Loucy (cell line): Measurements from ENCODE around the gene LTBP4.

ENCODE experiments used
- H2AFZ ChIP-seq: fragments of 200-600 bp; sonication (generic); 2 replicates; pipeline ENCODE4 v1.6.0; 2016; ENCODE audit warnings: antibody characterized with exemption, mild to moderate bottlenecking, low read length, moderate library complexity
- H3F3A ChIP-seq: fragments of 200-600 bp; 2 replicates; pipeline ENCODE4 v1.6.0; 2016; ENCODE audit warnings: antibody characterized with exemption, low read depth, mild to moderate bottlenecking
- H3K27me3 ChIP-seq: fragments of 200-600 bp; sonication (generic); 2 replicates; pipeline ENCODE4 v1.6.1; 2014; ENCODE audit warnings: low read length, mild to moderate bottlenecking; ENCODE audit not compliant: insufficient read depth, poor library complexity, severe bottlenecking
- H3K36me3 ChIP-seq: fragments of 200-600 bp; sonication (generic); 2 replicates; pipeline ENCODE4 v1.6.1; 2016; ENCODE audit warnings: low read length; ENCODE audit not compliant: insufficient read depth
- H3K4me1 ChIP-seq: fragments of 200-600 bp; sonication (generic); 2 replicates; pipeline ENCODE4 v1.5.1; 2014; ENCODE audit warnings: low read length, mild to moderate bottlenecking; ENCODE audit not compliant: insufficient read depth, poor library complexity, severe bottlenecking
- H3K4me2 ChIP-seq: fragments of 200-600 bp; sonication (generic); 2 replicates; pipeline ENCODE4 v1.6.0; 2014; ENCODE audit warnings: antibody characterized with exemption, low read length, low read depth, mild to moderate bottlenecking; ENCODE audit not compliant: poor library complexity, severe bottlenecking
- H3K4me3 ChIP-seq: fragments of 200-600 bp; sonication (generic); 2 replicates; pipeline ENCODE4 v1.5.1; 2014; ENCODE audit warnings: low read length, mild to moderate bottlenecking, mixed read lengths; ENCODE audit not compliant: poor library complexity, severe bottlenecking
- H3K79me2 ChIP-seq: fragments of 200-600 bp; sonication (generic); 2 replicates; pipeline ENCODE4 v1.6.1; 2014; ENCODE audit warnings: low read length; ENCODE audit not compliant: insufficient read depth
- H3K9ac ChIP-seq: fragments of 200-600 bp; sonication (generic); 2 replicates; pipeline ENCODE4 v1.6.0; 2014; ENCODE audit warnings: mild to moderate bottlenecking, low read depth, low read length, moderate library complexity; ENCODE audit not compliant: poor library complexity, severe bottlenecking
- H3K9me2 ChIP-seq: fragments of 200-600 bp; sonication (generic); replicated peaks from 2 replicates; pipeline ENCODE4 v1.6.1; 2016; ENCODE audit warnings: low read depth, low read length, mixed read lengths
- H3K9me3 ChIP-seq: fragments of 200-600 bp; sonication (generic); 2 replicates; pipeline ENCODE4 v1.6.1; 2014; ENCODE audit warnings: mild to moderate bottlenecking, antibody characterized with exemption, low read length, low read depth; ENCODE audit not compliant: insufficient read depth
- H4K20me1 ChIP-seq: fragments of 200-600 bp; sonication (generic); 2 replicates; pipeline ENCODE4 v1.6.0; 2014; ENCODE audit warnings: antibody characterized with exemption, low read length, mild to moderate bottlenecking; ENCODE audit not compliant: insufficient read depth, poor library complexity, severe bottlenecking
- CTCF ChIP-seq: fragments of 200-600 bp; sonication (generic); conservative IDR thresholded peaks from 2 replicates; pipeline ENCODE4 v1.5.1; 2014; ENCODE audit warnings: mild to moderate bottlenecking, antibody characterized with exemption, low read length
- EZH2phosphoT487 ChIP-seq: fragments of 200-600 bp; IDR thresholded peaks from 2 replicates; pipeline ENCODE4 v1.6.1; 2018; ENCODE audit warnings: antibody characterized with exemption, mild to moderate bottlenecking, moderate library complexity, borderline replicate concordance

The LTBP4 gene

GRCh38 chr19:40588110-40588854 lies 12.9 kb upstream of the LTBP4 start:
- no peak overlapping the region for H2AFZ ChIP-seq
- H3K79me2 ChIP-seq = no peaks in the 10 kb centered on the region
- H4K20me1 ChIP-seq = no peaks in the 10 kb centered on the region
- H3K4me3 ChIP-seq = no peak overlapping the region
- H3K4me1 ChIP-seq = no peaks in the 10 kb centered on the region
- H3F3A ChIP-seq = no peaks in the 10 kb centered on the region
- H3K9me3 ChIP-seq = no peaks in the 10 kb centered on the region
- no peaks in the 10 kb centered on the region for H3K9me2 ChIP-seq
- no peaks in the 10 kb centered on the region for H3K27me3 ChIP-seq
- H3K9ac ChIP-seq = no peak overlapping the region
- H3K36me3 ChIP-seq = no peaks in the 10 kb centered on the region
- H3K4me2 ChIP-seq = no peak overlapping the region
- TF ChIP-seq EZH2phosphoT487 (no peak), CTCF (no peak)

- no peaks in the 10 kb centered on the region for H3F3A ChIP-seq
Measured at GRCh38 chr19:40588926-40589569, 12.1 kb upstream of the LTBP4 start.

More at GRCh38 chr19:40588926-40589569, 12.1 kb upstream of the LTBP4 start:
- H3K9me3 ChIP-seq = no peaks in the 10 kb centered on the region
- H4K20me1 ChIP-seq = no peaks in the 10 kb centered on the region
- no peak overlapping the region for H3K4me2 ChIP-seq
- H3K9me2 ChIP-seq = no peaks in the 10 kb centered on the region
- H3K79me2 ChIP-seq = no peaks in the 10 kb centered on the region
- H3K36me3 ChIP-seq = no peaks in the 10 kb centered on the region
- H3K27me3 ChIP-seq = no peaks in the 10 kb centered on the region
- no peaks in the 10 kb centered on the region for H3K4me1 ChIP-seq
- TF ChIP-seq CTCF = no peak
- TF ChIP-seq EZH2phosphoT487 = no peak
- H2AFZ ChIP-seq = no peak overlapping the region
- H3K4me3 ChIP-seq = no peak overlapping the region
- no peak overlapping the region for H3K9ac ChIP-seq
